NCI-H1694 treated with DMSO at 0.1 percent for 48 hours (cell line): ENCODE measurements around the gene TSPY2.
"Not testable (repeated sequence)": the region's sequence is repeated elsewhere in the genome, so short reads cannot be mapped to it uniquely, and the experiment has no call there.

Source experiments
- DNase-seq: peaks from one replicate; lab custom pipeline; 2025; lab: John Stamatoyannopoulos, UW

TSPY2 gene

DNA sequence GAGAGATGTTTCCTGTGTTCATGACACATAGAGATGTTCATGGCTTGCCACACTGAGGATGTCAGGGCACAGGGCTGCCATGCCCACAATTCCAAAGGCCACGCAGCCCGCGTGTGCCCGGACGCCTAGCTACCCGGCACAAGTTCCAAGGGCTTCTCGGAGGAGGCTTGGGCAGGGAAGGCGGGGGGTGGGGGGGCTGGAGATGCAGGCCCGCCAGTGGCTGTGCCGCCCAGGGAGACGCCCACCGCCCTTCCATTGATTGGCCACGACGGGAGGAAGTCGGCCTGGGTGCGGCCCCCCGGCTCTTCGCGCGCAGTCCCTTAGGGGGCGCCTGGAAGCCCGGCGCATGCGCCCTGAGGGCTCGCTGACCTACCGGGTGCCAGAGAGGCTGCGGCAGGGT lies at the start of gene TSPY2:
TSS of gene TSPY2 (plus strand) at position 301 of the 400 bp plus-strand sequence. CDS start at position 347, 46 bp downstream.
- DNase-seq: not testable (repeated sequence)

GRCh38 chrY:6209565-6209964 lies 36.5 kb upstream of the TSPY2 start:
- DNase-seq: not testable (repeated sequence)

DNA sequence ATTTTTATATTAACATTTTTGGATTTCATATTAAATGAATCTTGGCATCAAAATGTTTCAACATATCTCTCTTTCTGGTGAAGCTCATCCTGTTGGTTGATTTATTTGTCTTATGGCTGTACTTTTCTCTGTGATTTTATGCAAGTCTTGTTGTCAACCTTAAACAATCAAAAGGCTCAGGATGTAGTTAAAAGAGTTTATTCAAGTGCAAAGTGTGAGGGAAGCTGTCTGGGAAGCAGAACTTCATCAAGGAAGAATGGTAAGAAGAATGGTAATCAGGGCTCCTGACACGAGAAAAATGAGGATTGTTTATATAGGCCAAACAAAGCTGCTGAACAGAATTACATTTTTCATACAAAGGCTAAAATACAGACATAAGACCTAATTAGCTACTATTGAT lies 29.0 kb upstream of the TSPY2 start:
- not testable (repeated sequence) for DNase-seq

DNA sequence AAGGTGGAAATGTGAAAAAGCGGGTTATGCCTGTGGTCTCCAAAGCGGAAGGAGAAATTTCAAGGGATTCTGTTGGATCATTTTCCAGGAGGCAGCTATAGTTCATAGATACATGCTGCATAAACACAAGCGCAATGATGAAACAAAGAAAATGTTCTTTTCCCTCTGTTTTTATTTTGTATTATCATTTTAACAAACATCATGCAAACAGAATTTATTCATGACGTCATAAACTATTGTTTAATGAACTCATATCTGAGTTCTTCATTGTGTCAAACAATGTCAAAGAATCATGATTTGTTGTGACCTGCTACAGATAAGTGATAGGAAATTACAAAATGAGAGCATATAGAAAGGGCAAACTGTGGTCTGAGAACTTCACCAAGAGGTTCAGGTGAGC lies 23.8 kb downstream of the TSPY2 start:
- DNase-seq: not testable (repeated sequence)
